Raji (cell line): Measurements from ENCODE around the gene GRM4.

Experiments used
- POLR2A ChIP-seq: IDR thresholded peaks from 2 replicates; pipeline ENCODE4 v1.6.1; 2011; ENCODE audit warnings: low read depth, low read length, control low read depth; ENCODE audit not compliant: insufficient read depth

Gene GRM4

GRCh38 chr6:34071136-34071883, 74.6 kb downstream of the GRM4 start:
- TF ChIP-seq POLR2A, result no peak

DNA sequence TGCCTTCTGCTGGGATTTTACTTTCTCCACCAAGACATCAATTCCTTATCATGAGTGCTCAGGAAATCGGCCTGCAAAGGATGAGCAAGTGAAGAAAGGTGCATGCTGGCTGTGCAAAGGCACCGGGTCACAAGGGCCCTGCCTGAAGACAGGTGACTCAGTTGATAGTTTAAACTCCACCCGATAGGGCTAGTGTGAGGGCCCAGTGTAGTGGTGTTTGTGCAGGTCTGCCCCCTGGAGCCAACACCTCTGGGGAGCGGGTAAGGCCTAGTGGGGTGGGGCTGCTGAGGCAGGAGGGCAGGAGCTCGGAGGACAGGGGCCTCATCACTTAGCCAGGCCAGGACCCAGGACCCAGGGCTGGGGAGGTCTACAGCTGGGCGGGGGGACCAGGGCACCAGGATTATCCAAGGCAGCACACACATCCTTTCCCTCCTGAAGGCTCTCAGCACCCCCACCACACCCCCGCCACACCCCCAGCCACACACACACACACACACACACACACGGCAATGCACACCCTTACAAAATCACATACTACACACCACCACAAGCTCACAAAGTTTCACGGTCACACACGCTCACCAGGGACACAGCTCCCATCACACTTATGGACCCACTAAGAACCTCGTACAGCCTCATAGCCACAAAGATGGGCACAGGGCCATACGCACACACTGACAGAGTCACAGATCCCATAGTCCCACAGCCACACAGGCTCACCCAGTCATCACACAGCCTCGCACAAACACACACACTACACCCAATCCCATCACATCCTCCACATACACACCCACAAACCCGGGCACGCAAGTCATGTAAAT, 75.4 kb downstream of the GRM4 start:
- no peak for TF ChIP-seq POLR2A

DNA sequence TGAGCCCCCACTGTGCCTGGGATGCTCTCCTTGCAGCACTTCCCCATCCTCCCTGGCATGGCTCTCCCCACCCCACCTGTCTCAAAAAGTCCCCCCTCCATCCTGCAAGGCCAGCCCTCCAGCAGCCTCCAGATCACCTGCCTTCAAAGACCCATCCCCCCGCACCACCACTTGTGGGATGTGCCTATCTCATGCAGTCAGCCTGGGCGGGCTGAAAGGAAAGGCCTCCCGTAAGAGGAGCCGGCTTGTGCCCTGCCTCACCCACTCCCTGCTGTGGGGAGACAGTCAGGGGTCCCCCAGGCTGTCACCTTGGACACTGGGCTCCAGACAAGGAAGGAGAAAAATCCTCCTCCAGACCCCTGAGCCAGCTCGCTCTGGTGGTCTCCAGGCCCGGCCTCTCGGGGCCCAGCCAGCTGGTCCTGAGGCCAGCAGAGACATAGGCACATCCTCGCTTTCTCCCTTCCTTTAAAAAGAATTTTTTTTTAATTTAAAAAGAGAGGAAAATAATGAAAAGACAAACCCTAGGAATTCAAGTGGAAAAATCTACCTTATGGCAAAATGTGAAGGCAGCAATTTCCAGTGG, 77.3 kb downstream of the GRM4 start:
- no peak for TF ChIP-seq POLR2A

GRCh38 chr6:34067814-34068213, 78.1 kb downstream of the GRM4 start:
- TF ChIP-seq POLR2A, result no peak

DNA sequence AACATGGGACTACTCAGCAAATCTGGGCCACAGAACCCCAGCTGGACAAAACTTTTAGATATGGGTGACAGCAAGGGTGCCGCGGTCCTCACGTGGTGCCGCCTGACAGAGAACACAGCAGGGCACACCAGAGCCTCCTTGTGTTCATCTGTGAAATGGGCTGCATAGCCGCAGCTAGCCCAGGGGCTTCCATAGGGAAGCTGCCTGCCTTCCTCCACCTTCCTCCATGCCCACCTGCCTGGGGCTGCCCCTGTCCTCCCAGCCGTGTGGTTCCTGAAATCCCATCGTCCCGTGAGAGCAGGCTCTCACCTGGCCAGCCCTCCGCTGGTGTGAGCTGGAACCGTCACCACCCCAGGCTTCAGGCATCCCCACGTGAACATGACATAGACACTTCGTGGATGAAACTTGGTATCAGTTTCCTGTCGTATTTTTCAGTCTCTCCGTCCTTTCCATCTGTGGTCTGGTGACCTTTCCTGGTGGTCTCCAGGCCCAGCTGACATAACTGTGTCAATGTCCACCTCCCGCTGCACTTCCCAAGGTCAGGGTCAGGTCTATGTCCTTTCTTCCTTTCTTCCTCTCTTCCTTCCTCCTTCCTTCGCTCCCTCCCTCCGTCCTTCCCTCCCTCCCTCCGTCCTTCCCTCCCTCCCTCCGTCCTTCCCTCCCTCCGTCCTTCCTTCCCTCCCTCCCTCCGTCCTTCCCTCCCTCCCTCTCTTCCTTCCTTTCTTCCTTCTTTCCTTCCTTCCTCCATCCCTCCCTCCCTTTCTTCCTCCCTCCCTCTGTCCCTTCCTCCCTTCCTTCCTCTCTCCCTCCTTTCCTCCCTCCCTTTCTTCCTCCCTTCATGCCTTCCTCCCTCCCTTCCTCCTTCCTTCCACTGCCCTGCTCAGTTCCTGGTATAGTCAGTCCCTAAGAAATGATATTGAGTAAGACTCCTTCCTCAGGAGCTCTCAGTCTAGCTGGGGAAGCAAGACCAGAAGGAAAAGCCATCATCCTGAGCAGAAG, 78.8 kb downstream of the GRM4 start:
- no peak for TF ChIP-seq POLR2A

- no peak for TF ChIP-seq POLR2A
These were observed 79.7 kb downstream of the GRM4 start for GRCh38 chr6:34066218-34066571.

- TF ChIP-seq POLR2A, result no peak
These were observed 80.2 kb downstream of the GRM4 start for GRCh38 chr6:34065466-34066217.

DNA sequence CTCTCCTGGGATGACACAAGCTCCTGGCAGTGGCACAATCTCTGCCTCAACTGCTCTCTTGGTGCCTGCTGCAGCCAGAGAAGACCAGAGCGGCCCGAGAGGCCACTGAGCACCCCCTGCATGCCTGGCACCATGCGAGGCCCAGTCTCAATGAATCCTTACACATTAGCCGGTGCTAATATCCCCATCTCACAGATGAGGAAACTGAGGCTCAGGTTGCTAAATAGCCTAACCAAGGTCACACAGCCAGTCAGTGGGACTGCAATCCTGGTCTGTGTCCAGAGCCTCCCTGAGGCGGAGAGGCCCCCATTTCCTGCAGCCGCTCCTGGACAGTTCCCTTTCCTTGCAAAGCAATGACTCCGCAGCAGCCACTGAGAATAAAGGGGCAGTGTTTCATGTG, 81.2 kb downstream of the GRM4 start:
- TF ChIP-seq POLR2A, result no peak

GRCh38 chr6:34063651-34064050, 82.2 kb downstream of the GRM4 start:
- TF ChIP-seq POLR2A, result no peak

GRCh38 chr6:34062815-34063214, 83.1 kb downstream of the GRM4 start:
- TF ChIP-seq POLR2A, result no peak

DNA sequence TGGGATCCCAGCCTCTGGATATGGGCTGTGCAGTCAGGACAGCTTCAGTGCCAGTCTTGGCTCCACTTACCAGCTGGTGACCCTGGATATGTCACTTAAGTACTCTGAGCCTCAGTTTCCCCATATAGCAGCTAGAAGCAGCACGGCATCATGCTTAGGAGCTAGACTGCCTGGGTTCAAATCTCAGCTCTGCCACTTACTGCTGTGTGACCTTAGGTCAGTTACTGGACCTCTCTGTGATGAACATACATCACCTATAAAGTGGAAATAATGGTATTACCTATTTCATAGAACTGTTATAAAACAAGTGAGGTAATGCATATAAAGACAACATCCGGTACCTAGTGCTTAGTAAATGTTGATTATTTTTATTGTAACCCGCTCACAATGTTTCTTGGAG, 83.7 kb downstream of the GRM4 start:
- TF ChIP-seq POLR2A, result no peak

DNA sequence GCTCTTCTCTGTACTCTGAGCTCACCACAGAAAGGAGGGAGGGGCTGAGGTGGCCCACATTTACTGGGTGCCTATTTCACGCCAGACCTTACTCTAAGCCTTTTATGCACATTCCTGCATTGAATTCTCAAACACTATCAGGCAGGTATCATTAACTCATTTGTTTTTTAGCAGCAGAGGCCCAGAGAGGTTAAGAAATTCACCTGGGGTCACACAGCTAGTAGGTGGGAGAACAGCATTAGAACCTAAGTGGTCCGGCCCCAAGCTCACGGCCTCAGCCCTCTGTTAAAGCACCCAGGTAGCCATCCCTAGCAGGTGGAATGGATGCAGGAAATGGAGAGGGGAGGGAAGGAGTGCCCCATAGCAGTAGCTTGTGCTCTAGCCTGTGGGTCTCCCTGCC, 84.5 kb downstream of the GRM4 start:
- no peak for TF ChIP-seq POLR2A

DNA sequence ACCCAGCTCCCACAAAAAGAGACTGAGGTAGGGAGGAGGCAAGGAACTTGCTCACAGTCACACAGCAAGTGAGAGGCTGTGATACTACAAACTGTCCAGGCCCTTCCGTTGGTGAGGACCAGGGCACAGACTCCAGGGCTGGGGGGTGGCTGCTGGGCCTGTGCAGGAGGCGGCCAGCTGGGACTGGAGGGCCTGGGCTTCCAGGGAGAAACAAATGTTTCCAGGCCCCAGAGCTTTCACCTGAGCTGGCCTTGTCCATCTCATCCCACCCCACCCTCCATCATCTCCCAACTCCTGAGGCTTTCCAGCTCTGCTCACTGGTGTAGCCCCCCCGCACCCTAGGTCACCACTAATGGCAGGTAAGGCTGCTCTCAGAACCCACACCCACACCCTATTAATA, 86.0 kb downstream of the GRM4 start:
- TF ChIP-seq POLR2A, result no peak

GRCh38 chr6:34059136-34059731, 86.7 kb downstream of the GRM4 start:
- TF ChIP-seq POLR2A, result no peak
